Mesothelial cell of epicardium (in vitro differentiated cells): ENCODE results near the gene KLRC4. TPM values are rescaled to one million over a fixed set of nuclear protein-coding genes. Genes with fewer than 3 reads are reported as not detected.
"Not testable (repeated sequence)": the region's sequence is repeated elsewhere in the genome, so short reads cannot be mapped to it uniquely, and the experiment has no call there.

Experiments used
- DNase-seq, 2 experiments: peaks; one replicate each; pipeline ENCODE4 v3.0.0; 2021; ENCODE audit warnings: low spot score in 2 of 2; ENCODE audit not compliant: unreplicated experiment in 2 of 2
- H3K27ac Mint-ChIP-seq: 2 replicates; pipeline ENCODE4 v1.8.0; 2021; ENCODE audit warnings: mixed read lengths
- H3K27me3 Mint-ChIP-seq: 2 replicates; pipeline ENCODE4 v1.8.0; 2021; ENCODE audit warnings: low read depth, mixed read lengths
- H3K36me3 Mint-ChIP-seq: 2 replicates; pipeline ENCODE4 v1.8.0; 2021; ENCODE audit warnings: mixed read lengths
- H3K4me1 Mint-ChIP-seq: 2 replicates; pipeline ENCODE4 v1.8.0; 2021; ENCODE audit warnings: mixed read lengths
- H3K4me3 Mint-ChIP-seq: 2 replicates; pipeline ENCODE4 v1.8.0; 2021; ENCODE audit warnings: mild to moderate bottlenecking, moderate library complexity, mixed read lengths
- H3K9me3 Mint-ChIP-seq: 2 replicates; pipeline ENCODE4 v1.8.0; 2021; ENCODE audit warnings: mixed read lengths
- CTCF ChIP-seq: fragments of 200-600 bp; sonication (generic); IDR thresholded peaks from one replicate; pipeline ENCODE4 v1.5.0; 2021; ENCODE audit warnings: antibody characterized with exemption; ENCODE audit not compliant: unreplicated experiment
- total RNA-seq: library from RNA; stranded (reverse); gene quantifications from 3 replicates; pipeline ENCODE4 v1.2.1, GENCODE V29; 2021

KLRC4 gene
- total RNA-seq, 1 donor from 2014 or later: not detected

- no peaks in the 10 kb centered on the region for H3K4me1 Mint-ChIP-seq
- H3K4me3 Mint-ChIP-seq: no peak overlapping the region
- no peaks in the 10 kb centered on the region for H3K36me3 Mint-ChIP-seq
- no peak overlapping the region for H3K27ac Mint-ChIP-seq
- H3K27me3 Mint-ChIP-seq: no peaks in the 10 kb centered on the region
- H3K9me3 Mint-ChIP-seq: no peaks in the 10 kb centered on the region
- DNase-seq: no peak
- TF ChIP-seq CTCF: no peak
Measured at GRCh38 chr12:10448236-10448635, 38.7 kb upstream of the KLRC4 start.

- not testable (repeated sequence) for H3K27me3 Mint-ChIP-seq, H3K36me3 Mint-ChIP-seq, DNase-seq, H3K27ac Mint-ChIP-seq, H3K9me3 Mint-ChIP-seq, H3K4me1 Mint-ChIP-seq, H3K4me3 Mint-ChIP-seq
Measured at GRCh38 chr12:10446052-10446451, 36.5 kb upstream of the KLRC4 start.

- H3K27ac Mint-ChIP-seq: not testable (repeated sequence)
Measured at GRCh38 chr12:10441144-10441543, 31.6 kb upstream of the KLRC4 start.

GRCh38 chr12:10439608-10440274 is 30.2 kb upstream of the KLRC4 start:
- not testable (repeated sequence) for DNase-seq, H3K9me3 Mint-ChIP-seq, H3K27me3 Mint-ChIP-seq, H3K36me3 Mint-ChIP-seq, H3K27ac Mint-ChIP-seq, H3K4me1 Mint-ChIP-seq, H3K4me3 Mint-ChIP-seq

More at GRCh38 chr12:10441144-10441543, 31.6 kb upstream of the KLRC4 start:
- not testable (repeated sequence) for H3K27me3 Mint-ChIP-seq, H3K9me3 Mint-ChIP-seq, H3K36me3 Mint-ChIP-seq, H3K4me3 Mint-ChIP-seq, H3K4me1 Mint-ChIP-seq, DNase-seq

- not testable (repeated sequence) for DNase-seq, H3K4me3 Mint-ChIP-seq, H3K4me1 Mint-ChIP-seq, H3K36me3 Mint-ChIP-seq, H3K27me3 Mint-ChIP-seq, H3K27ac Mint-ChIP-seq, H3K9me3 Mint-ChIP-seq
Measured at GRCh38 chr12:10437601-10438000, 28.0 kb upstream of the KLRC4 start.

GRCh38 chr12:10435816-10436215 is 26.3 kb upstream of the KLRC4 start, which contains the start of gene KLRC2:
Gene KLRC2, minus strand, starts transcription at chr12:10436010. Its CDS starts 24 bp downstream, at chr12:10435986.
- H3K27ac Mint-ChIP-seq, H3K9me3 Mint-ChIP-seq, H3K27me3 Mint-ChIP-seq, H3K4me1 Mint-ChIP-seq, H3K36me3 Mint-ChIP-seq, DNase-seq, H3K4me3 Mint-ChIP-seq: not testable (repeated sequence)

GRCh38 chr12:10430623-10431022 is 21.1 kb upstream of the KLRC4 start:
- H3K9me3 Mint-ChIP-seq, H3K27me3 Mint-ChIP-seq, H3K27ac Mint-ChIP-seq, H3K4me3 Mint-ChIP-seq, H3K36me3 Mint-ChIP-seq, DNase-seq, H3K4me1 Mint-ChIP-seq: not testable (repeated sequence)

- not testable (repeated sequence) for DNase-seq, H3K36me3 Mint-ChIP-seq, H3K27me3 Mint-ChIP-seq, H3K9me3 Mint-ChIP-seq, H3K4me3 Mint-ChIP-seq, H3K27ac Mint-ChIP-seq, H3K4me1 Mint-ChIP-seq
Measured at GRCh38 chr12:10425938-10426337, 16.4 kb upstream of the KLRC4 start.

- not testable (repeated sequence) for DNase-seq, H3K9me3 Mint-ChIP-seq, H3K36me3 Mint-ChIP-seq, H3K4me1 Mint-ChIP-seq, H3K27me3 Mint-ChIP-seq, H3K4me3 Mint-ChIP-seq, H3K27ac Mint-ChIP-seq
Measured at GRCh38 chr12:10424260-10424899, 14.8 kb upstream of the KLRC4 start.

GRCh38 chr12:10422159-10422558 is 12.6 kb upstream of the KLRC4 start:
- not testable (repeated sequence) for H3K27me3 Mint-ChIP-seq, H3K27ac Mint-ChIP-seq, H3K9me3 Mint-ChIP-seq, H3K4me1 Mint-ChIP-seq, H3K4me3 Mint-ChIP-seq, H3K36me3 Mint-ChIP-seq, DNase-seq

GRCh38 chr12:10420334-10420733 is 10.8 kb upstream of the KLRC4 start, which contains the start of gene KLRC3:
Gene KLRC3, minus strand, starts transcription at chr12:10420595. Its CDS starts 45 bp downstream, at chr12:10420550.
- H3K4me3 Mint-ChIP-seq, H3K4me1 Mint-ChIP-seq, H3K9me3 Mint-ChIP-seq, H3K27me3 Mint-ChIP-seq, H3K36me3 Mint-ChIP-seq, H3K27ac Mint-ChIP-seq, DNase-seq: not testable (repeated sequence)
